Stomach (tissue), 9 donors: ENCODE results near the gene RERE. TPM values are rescaled to one million over a fixed set of nuclear protein-coding genes. Genes with fewer than 3 reads are reported as not detected.

Experiments used
- DNase-seq, 2 donors: peaks; one replicate each; pipeline versions ENCODE4 v3.0.0 to v3.0.0-alpha.2; 2013 to 2019
- H3K27ac ChIP-seq, 5 donors: fragments of 200-600 bp in 4 of 5; sonication (generic) in 4 of 5; one replicate each; pipeline ENCODE4 v1.5.1; 2013 to 2019; ENCODE audit warnings: mild to moderate bottlenecking in 1 of 5, moderate library complexity in 1 of 5
- H3K27me3 ChIP-seq, 3 donors: fragments of 200-600 bp; sonication (generic); one replicate each; pipeline ENCODE4 v1.5.1; 2017 to 2019; ENCODE audit warnings: mixed run types in 1 of 3
- H3K36me3 ChIP-seq, 4 donors: fragments of 200-600 bp; sonication (generic); 1 replicate in 3 of 4; 2 replicates in 1 of 4; pipeline ENCODE4 v1.5.1; 2016 to 2019
- H3K4me1 ChIP-seq, 4 donors: fragments of 200-600 bp; sonication (generic); one replicate each; pipeline ENCODE4 v1.5.1; 2016 to 2019
- H3K4me3 ChIP-seq, 4 donors: fragments of 200-600 bp; sonication (generic) in 3 of 4; one replicate each; pipeline ENCODE4 v1.5.1; 2016 to 2019; ENCODE audit warnings: mild to moderate bottlenecking in 1 of 4
- H3K9me3 ChIP-seq, 4 donors: fragments of 200-600 bp; sonication (generic); one replicate each; pipeline ENCODE4 v1.5.1; 2016 to 2019
- EP300 ChIP-seq: sonication (generic); formaldehyde crosslinking; IDR thresholded peaks from one replicate; pipeline ENCODE4 v1.6.1; 2017; ENCODE audit warnings: antibody characterized with exemption
- POLR2A ChIP-seq, 4 donors: fragments of 450-650 bp; IDR thresholded peaks; one replicate each; pipeline ENCODE4 v1.6.1; 2016; ENCODE audit warnings: antibody characterized with exemption in 4 of 4, control low read depth in 2 of 4, mild to moderate bottlenecking in 1 of 4, moderate library complexity in 1 of 4
- POLR2AphosphoS5 ChIP-seq, 3 donors: sonication (generic); formaldehyde crosslinking; IDR thresholded peaks; one replicate each; pipeline ENCODE4 v1.6.1; 2016; ENCODE audit warnings: antibody characterized with exemption in 3 of 3
- WGBS, 5 donors: extraction: QIAGEN DNeasy Blood & Tissue Kit in 3 of 5; methylation state at CpG; one replicate each; pipeline versions ENCODE4 v1.1.5 to v1.1.7; 2013 to 2018; 5-methylcytosine and 5-hydroxymethylcytosine counted together
- intact Hi-C: fragments of 100-400 bp; cut with DNase I; formaldehyde crosslinking; loops from one replicate; pipeline ENCODE4 v1.15.1; 2023; ENCODE audit warnings: low total_unique reads
- polyA plus RNA-seq, 3 donors: library from polyadenylated mRNA; stranded (reverse); fragments of 200-250 nt; gene quantifications; one replicate each; pipeline ENCODE4 v1.2.3, GENCODE V29; 2013
- total RNA-seq, 5 donors: library from RNA; depleted of rRNA; stranded (reverse); fragments of >200 nt; gene quantifications; one replicate each; pipeline versions ENCODE4 v1.1.0 to v1.2.3, GENCODE V29; 2014 to 2016
- TF ChIP-seq, protein P1 (sequence below), 7 experiments: fragments of 450-650 bp in 4 of 7; fragments of 200-600 bp in 3 of 7; sonication (generic) in 3 of 7; IDR thresholded peaks; one replicate each; pipeline ENCODE4 v1.5.1; 2016 to 2019; ENCODE audit warnings: antibody characterized with exemption in 7 of 7, control low read depth in 2 of 7, mild to moderate bottlenecking in 1 of 7
- donor health status: healthy with polysubstance abuse.
- donor health status: Bipolar disorder and iron deficiency.
- donor health status: healthy.

The RERE gene
- total and polyA plus RNA-seq, 8 donors, result 15.6 to 198 (median 79.3) TPM

DNA sequence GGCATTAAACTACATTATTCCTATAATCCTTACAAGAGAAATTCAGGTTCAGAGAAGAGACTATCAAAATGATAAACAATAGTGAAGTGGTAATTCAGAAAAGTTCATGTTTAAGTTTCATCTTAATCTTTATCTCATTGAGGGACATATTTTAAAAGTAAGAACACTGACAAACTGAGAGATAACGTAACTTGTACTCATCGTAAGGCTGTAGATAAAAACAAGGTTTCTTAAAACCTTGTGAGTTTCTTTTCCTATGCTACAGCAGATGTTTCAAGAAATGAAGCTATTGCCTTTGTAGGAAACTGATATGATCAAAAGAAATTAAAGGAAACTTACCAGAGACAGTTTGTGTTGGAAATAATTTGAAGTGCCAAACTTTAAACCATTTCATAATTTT lies 65.0 kb downstream of the RERE start:
- DNase-seq, result no peak
- Histone ChIP-seq H3K36me3 (no peaks in the 10 kb centered on the region), H3K27ac (no peak overlapping the region), H3K27me3 (no peaks in the 10 kb centered on the region), H3K4me3 (no peak overlapping the region), H3K4me1 (peaks cover 0 to 16% (median 4%) of the 10 kb centered on the region in 4 donors), H3K9me3 (no peaks in the 10 kb centered on the region)
- 87 to 90% (median 89%) methylated on average over 2 of the region's 2 CpGs for WGBS, 5 donors
- TF ChIP-seq POLR2A (IDR thresholded peaks at IDR 0.05) (no peak), POLR2AphosphoS5 (IDR thresholded peaks at IDR 0.05) (no peak), EP300 (no peak)
- TF ChIP-seq, protein P1, sequence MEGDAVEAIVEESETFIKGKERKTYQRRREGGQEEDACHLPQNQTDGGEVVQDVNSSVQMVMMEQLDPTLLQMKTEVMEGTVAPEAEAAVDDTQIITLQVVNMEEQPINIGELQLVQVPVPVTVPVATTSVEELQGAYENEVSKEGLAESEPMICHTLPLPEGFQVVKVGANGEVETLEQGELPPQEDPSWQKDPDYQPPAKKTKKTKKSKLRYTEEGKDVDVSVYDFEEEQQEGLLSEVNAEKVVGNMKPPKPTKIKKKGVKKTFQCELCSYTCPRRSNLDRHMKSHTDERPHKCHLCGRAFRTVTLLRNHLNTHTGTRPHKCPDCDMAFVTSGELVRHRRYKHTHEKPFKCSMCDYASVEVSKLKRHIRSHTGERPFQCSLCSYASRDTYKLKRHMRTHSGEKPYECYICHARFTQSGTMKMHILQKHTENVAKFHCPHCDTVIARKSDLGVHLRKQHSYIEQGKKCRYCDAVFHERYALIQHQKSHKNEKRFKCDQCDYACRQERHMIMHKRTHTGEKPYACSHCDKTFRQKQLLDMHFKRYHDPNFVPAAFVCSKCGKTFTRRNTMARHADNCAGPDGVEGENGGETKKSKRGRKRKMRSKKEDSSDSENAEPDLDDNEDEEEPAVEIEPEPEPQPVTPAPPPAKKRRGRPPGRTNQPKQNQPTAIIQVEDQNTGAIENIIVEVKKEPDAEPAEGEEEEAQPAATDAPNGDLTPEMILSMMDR (IDR thresholded peaks at IDR 0.05), result no peak
- intact Hi-C loops, result no loop called here

DNA sequence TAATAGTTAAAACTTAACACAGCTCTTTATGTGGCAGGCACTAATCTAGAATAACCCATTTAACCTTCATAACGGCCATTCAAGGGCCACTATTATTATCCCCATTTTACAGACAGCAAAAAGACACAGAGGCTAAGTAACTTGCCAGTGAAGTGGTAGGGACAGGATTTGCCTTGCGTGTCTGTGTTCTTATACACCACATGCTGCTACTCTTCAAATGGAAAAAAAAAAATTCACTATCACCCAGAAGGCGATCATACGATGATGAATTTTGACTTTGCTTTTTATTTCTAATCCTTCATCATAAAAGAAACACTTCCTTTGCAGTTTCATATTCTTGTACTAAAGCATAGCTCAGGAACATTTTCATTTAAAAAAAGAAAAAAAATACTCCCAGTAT lies 65.5 kb downstream of the RERE start:
- intact Hi-C loops, result no loop called here
- no peak for DNase-seq

DNA sequence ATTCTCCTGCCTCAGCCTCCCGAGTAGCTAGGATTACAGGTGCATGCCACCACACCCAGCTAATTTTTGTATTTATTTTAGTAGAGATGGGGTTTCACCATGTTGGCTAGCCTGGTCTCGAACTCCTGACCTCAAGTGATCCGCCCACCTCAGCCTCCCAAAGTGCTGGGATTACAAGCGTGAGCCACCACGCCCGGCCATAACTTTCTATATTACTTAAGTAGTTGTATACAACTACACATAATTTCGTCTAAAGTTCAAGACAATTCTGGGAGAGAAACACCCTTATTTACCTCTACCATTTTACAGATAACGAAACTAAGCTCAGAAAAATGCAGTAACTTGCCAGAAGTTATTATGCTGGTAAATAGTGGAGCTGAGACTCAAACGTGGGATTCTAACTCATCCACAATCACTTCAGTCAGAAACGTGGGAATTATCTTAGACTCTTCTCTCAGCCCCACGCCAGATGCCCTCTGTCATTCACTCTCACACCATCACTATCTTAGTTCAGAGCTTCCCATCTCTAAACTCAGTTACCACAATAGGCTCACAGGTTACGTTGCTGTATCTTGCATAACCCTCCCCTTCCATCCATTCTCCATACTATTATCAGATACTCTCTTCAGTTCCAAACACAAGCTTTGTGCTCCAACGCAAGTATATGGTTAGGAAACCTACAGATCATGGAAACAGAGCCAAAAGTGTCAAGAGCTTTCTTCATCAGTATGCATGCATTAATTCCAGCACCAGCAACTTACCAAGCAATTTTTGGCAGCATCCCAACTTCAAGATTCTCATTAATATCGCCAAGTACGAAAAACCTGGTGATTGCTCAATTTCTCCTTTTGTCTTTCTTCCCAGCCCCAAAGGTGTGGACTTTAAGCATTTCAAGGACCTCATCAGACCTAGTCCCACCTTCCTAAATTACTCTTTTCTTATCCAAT lies 69.3 kb downstream of the RERE start:
- DNase-seq, result no peak
- intact Hi-C loops, result no loop called here
- no peak overlapping the region for H3K4me3 ChIP-seq
- no peaks in the 10 kb centered on the region for H3K9me3 ChIP-seq
- peaks cover 0 to 12% (median 3%) of the 10 kb centered on the region in 4 donors for H3K4me1 ChIP-seq
- H3K36me3 ChIP-seq, result no peaks in the 10 kb centered on the region
- H3K27me3 ChIP-seq, result no peaks in the 10 kb centered on the region
- H3K27ac ChIP-seq, result no peak overlapping the region
- WGBS, 5 donors, result 74 to 85% (median 81%) methylated on average over 15 of the region's 15 CpGs
- TF ChIP-seq, protein P1 (IDR thresholded peaks at IDR 0.05), result no peak
- TF ChIP-seq POLR2A (IDR thresholded peaks at IDR 0.05), result no peak
- no peak for TF ChIP-seq EP300
- TF ChIP-seq POLR2AphosphoS5 (IDR thresholded peaks at IDR 0.05), result no peak

More for the DNA sequence above, 65.5 kb downstream of the RERE start:
- Histone ChIP-seq H3K9me3 (no peaks in the 10 kb centered on the region), H3K27ac (no peak overlapping the region), H3K4me3 (no peak overlapping the region), H3K4me1 (peaks cover 0 to 16% (median 4%) of the 10 kb centered on the region in 4 donors), H3K36me3 (no peaks in the 10 kb centered on the region), H3K27me3 (no peaks in the 10 kb centered on the region)
- 83 to 92% (median 90%) methylated on average over 4 of the region's 4 CpGs for WGBS, 5 donors
- TF ChIP-seq EP300 (no peak), POLR2AphosphoS5 (IDR thresholded peaks at IDR 0.05) (no peak), POLR2A (IDR thresholded peaks at IDR 0.05) (no peak)
- TF ChIP-seq, protein P1 (IDR thresholded peaks at IDR 0.05), result no peak

DNA sequence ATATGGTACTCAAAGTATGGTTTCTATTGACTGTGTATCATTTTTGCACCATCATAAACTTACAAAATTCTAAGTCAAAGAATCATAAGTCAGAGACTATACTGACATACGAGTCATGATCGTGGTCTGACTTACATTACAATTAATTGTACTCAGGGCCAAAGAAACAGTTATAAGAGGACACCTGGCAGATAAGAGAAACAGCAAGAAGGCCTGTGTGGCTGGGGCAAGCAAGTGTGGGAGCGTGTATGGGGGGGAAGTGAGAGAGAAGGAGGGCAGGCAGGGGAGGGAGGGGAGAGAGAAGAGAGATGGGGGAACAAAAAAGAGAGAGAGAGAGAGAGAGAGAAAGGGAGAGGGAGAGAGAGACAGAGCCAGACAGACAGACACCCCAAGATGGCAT lies 70.9 kb downstream of the RERE start:
- TF ChIP-seq POLR2AphosphoS5 (IDR thresholded peaks at IDR 0.05), result no peak
- 76 to 91% (median 84%) methylated on average over 3 of the region's 3 CpGs for WGBS, 5 donors
- no peaks in the 10 kb centered on the region for H3K9me3 ChIP-seq
- no peaks in the 10 kb centered on the region for H3K27me3 ChIP-seq
- H3K4me3 ChIP-seq, result no peak overlapping the region
- no peaks in the 10 kb centered on the region for H3K36me3 ChIP-seq
- no peak for DNase-seq
- peaks cover 0 to 21% (median 4%) of the 10 kb centered on the region in 4 donors for H3K4me1 ChIP-seq
- intact Hi-C loops, result no loop called here
- H3K27ac ChIP-seq, result no peak overlapping the region
